KMS-11 (cell line): ENCODE results near the gene AK5.

Source experiments
- H2AFZ ChIP-seq: fragments of 200-600 bp; sonication (generic); 2 replicates; pipeline ENCODE4 v1.6.1; 2016; ENCODE audit warnings: antibody characterized with exemption, mixed run types, low read depth
- H3K27ac ChIP-seq: fragments of 200-600 bp; sonication (generic); 2 replicates; pipeline ENCODE4 v1.6.1; 2016; ENCODE audit warnings: mild to moderate bottlenecking, mixed run types
- H3K27me3 ChIP-seq: fragments of 200-600 bp; sonication (generic); 2 replicates; pipeline ENCODE4 v1.6.1; 2017; ENCODE audit warnings: mild to moderate bottlenecking, low read depth, mixed run types, moderate library complexity; ENCODE audit not compliant: insufficient read depth
- H3K36me3 ChIP-seq: fragments of 200-600 bp; sonication (generic); 2 replicates; pipeline ENCODE4 v1.6.1; 2017; ENCODE audit warnings: mild to moderate bottlenecking, mixed run types; ENCODE audit not compliant: insufficient read depth
- H3K4me1 ChIP-seq: fragments of 200-600 bp; sonication (generic); 2 replicates; pipeline ENCODE4 v1.6.1; 2016; ENCODE audit warnings: mild to moderate bottlenecking, low read depth, mixed run types; ENCODE audit not compliant: poor library complexity, severe bottlenecking
- H3K4me2 ChIP-seq: fragments of 200-600 bp; sonication (generic); 2 replicates; pipeline ENCODE4 v1.7.0; 2016; ENCODE audit warnings: mild to moderate bottlenecking, mixed run types
- H3K4me3 ChIP-seq: fragments of 200-600 bp; sonication (generic); IDR thresholded peaks from 2 replicates; pipeline ENCODE4 v1.6.1; 2017; ENCODE audit warnings: low read depth, low read length, mixed read lengths; ENCODE audit not compliant: insufficient read depth
- H3K79me2 ChIP-seq: fragments of 200-600 bp; sonication (generic); 2 replicates; pipeline ENCODE4 v1.6.1; 2016; ENCODE audit warnings: low read depth, mixed run types; ENCODE audit not compliant: insufficient read depth
- H3K9ac ChIP-seq: fragments of 200-600 bp; sonication (generic); 2 replicates; pipeline ENCODE4 v1.6.1; 2016; ENCODE audit warnings: mild to moderate bottlenecking, mixed run types
- H4K20me1 ChIP-seq: fragments of 200-600 bp; sonication (generic); 2 replicates; pipeline ENCODE4 v1.6.1; 2016; ENCODE audit warnings: mild to moderate bottlenecking, mixed run types; ENCODE audit not compliant: insufficient read depth
- TF ChIP-seq, protein P1 (sequence below): fragments of 200-600 bp; sonication (generic); conservative IDR thresholded peaks from 2 replicates; pipeline ENCODE4 v1.6.1; 2017; ENCODE audit warnings: low read depth, mild to moderate bottlenecking, antibody characterized with exemption, low read length, moderate library complexity, mixed read lengths

AK5 gene

DNA sequence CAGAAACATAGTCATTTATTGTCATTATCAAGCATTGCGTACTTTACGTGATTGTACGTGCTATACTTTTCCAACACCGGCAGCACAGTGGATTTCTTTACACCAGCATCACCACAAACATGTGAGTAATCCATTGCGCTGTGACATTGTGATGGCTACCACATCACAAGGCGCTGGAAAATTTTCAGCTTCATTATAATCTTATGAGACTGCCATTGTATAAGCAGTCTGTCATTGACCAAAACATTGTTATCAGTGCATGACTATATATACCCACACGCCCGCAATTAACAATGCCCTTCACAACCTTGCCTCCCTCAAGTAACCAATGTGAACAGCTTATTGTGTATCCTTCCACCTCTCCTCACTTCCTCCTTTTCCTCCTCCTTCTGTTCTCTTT lies 263.0 kb downstream of the AK5 start:
- Histone ChIP-seq H3K9ac (no peak overlapping the region), H3K27ac (no peak overlapping the region), H3K4me2 (no peak overlapping the region), H3K79me2 (no peaks in the 10 kb centered on the region), H3K4me3 (no peak overlapping the region), H2AFZ (no peak overlapping the region), H3K27me3 (no peaks in the 10 kb centered on the region), H3K36me3 (no peaks in the 10 kb centered on the region), H3K4me1 (peaks cover 7% of the 10 kb centered on the region), H4K20me1 (no peaks in the 10 kb centered on the region)
- TF ChIP-seq, protein P1, sequence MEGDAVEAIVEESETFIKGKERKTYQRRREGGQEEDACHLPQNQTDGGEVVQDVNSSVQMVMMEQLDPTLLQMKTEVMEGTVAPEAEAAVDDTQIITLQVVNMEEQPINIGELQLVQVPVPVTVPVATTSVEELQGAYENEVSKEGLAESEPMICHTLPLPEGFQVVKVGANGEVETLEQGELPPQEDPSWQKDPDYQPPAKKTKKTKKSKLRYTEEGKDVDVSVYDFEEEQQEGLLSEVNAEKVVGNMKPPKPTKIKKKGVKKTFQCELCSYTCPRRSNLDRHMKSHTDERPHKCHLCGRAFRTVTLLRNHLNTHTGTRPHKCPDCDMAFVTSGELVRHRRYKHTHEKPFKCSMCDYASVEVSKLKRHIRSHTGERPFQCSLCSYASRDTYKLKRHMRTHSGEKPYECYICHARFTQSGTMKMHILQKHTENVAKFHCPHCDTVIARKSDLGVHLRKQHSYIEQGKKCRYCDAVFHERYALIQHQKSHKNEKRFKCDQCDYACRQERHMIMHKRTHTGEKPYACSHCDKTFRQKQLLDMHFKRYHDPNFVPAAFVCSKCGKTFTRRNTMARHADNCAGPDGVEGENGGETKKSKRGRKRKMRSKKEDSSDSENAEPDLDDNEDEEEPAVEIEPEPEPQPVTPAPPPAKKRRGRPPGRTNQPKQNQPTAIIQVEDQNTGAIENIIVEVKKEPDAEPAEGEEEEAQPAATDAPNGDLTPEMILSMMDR, result no peak

DNA sequence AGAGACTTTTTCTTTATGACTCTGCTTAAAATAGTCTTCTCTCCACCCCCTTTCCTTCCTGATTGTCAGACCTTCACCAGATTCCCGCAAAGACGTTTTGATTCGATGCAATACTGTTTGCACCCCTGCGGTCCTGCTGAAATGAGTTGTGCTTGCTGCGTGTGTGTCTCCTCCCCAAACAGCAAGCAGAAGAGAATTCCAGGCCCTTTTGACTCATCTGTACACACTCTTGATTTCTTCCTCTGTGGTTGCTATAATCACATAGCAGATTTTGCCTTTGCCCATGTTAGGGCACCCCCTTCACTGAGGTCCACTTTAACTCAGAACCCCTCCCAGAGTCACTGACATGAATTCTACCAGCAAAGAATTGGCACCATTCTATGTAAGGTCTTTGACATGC lies 264.2 kb downstream of the AK5 start:
- H3K4me3 ChIP-seq, result no peak overlapping the region
- no peak overlapping the region for H3K27ac ChIP-seq
- H3K36me3 ChIP-seq, result no peaks in the 10 kb centered on the region
- H3K4me1 ChIP-seq, result no peaks in the 10 kb centered on the region
- no peaks in the 10 kb centered on the region for H3K27me3 ChIP-seq
- H3K9ac ChIP-seq, result no peak overlapping the region
- no peak overlapping the region for H3K4me2 ChIP-seq
- no peak overlapping the region for H2AFZ ChIP-seq
- TF ChIP-seq, protein P1, result no peak
- H4K20me1 ChIP-seq, result no peaks in the 10 kb centered on the region
- no peaks in the 10 kb centered on the region for H3K79me2 ChIP-seq

DNA sequence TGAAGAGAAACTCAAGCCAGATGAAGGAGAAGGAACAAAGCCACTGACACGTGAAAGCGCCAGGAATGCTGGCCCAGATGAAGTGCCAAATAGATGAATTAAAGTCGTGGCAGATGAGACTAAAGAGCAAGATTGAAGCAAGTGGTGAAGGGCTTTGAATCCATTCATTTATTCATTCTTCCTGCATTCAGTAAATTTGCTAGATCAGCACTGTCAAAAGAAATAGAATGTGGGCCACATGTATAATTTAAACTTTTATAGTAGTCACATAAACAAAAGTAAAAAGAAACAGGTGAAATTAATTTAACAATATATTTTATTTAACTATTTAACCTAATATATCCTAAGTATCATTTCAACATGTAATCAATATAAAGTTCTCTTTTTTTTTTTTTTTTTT lies 265.1 kb downstream of the AK5 start:
- Histone ChIP-seq H3K4me3 (no peak overlapping the region), H3K9ac (no peak overlapping the region), H4K20me1 (no peaks in the 10 kb centered on the region), H3K4me2 (no peak overlapping the region), H2AFZ (no peak overlapping the region), H3K79me2 (no peaks in the 10 kb centered on the region), H3K4me1 (no peaks in the 10 kb centered on the region), H3K27me3 (no peaks in the 10 kb centered on the region), H3K27ac (no peak overlapping the region), H3K36me3 (no peaks in the 10 kb centered on the region)
- TF ChIP-seq, protein P1, result no peak

DNA sequence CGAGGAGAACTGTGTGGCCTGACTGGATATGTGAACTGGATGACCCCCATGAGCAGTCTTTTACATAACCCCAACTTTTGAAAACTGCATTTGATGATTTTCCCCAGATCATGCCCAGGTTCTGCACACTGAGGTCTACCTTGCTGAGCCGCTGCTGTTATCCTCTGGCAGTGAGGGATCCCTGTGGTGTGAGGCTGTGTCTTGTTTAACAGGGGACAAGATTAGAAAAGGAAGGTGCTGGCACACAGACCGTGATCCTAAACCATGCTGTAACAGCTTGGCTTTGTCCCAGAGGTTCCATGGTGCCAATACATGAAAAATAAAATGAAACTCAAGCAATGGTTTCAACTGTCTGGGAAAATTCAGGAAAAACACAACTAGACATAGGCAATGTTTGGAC lies 266.5 kb downstream of the AK5 start:
- Histone ChIP-seq H3K27me3 (no peaks in the 10 kb centered on the region), H4K20me1 (no peaks in the 10 kb centered on the region), H3K4me1 (no peaks in the 10 kb centered on the region), H3K9ac (no peak overlapping the region), H3K4me2 (no peak overlapping the region), H3K4me3 (no peak overlapping the region), H3K79me2 (no peaks in the 10 kb centered on the region), H2AFZ (no peak overlapping the region), H3K36me3 (no peaks in the 10 kb centered on the region), H3K27ac (no peak overlapping the region)
- TF ChIP-seq, protein P1, result no peak

DNA sequence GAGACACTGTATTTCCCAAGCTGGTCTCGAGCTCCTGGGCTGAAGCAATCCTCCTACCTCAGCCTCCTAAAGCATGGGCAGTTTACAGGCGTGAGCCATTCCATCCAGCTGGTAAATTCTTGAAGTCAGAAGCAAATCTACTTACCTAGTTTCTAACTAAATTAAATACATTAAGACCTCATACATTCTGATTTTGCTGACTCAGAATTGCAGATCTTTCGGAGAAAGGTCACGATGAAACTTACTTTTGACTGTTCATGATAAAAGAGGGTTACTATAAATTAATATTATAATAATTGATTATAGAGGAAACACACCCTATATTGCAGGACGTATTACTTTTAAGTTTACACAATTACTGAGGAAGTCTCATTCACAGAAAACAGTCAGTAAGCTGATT lies 268.3 kb downstream of the AK5 start:
- H3K4me2 ChIP-seq, result no peak overlapping the region
- H3K27me3 ChIP-seq, result no peaks in the 10 kb centered on the region
- no peaks in the 10 kb centered on the region for H3K79me2 ChIP-seq
- no peak overlapping the region for H3K4me3 ChIP-seq
- no peak overlapping the region for H3K9ac ChIP-seq
- H3K4me1 ChIP-seq, result no peaks in the 10 kb centered on the region
- H4K20me1 ChIP-seq, result no peaks in the 10 kb centered on the region
- TF ChIP-seq, protein P1, result no peak
- H3K27ac ChIP-seq, result no peak overlapping the region
- no peaks in the 10 kb centered on the region for H3K36me3 ChIP-seq
- H2AFZ ChIP-seq, result no peak overlapping the region
